ENCODE data around the gene RERE. TPM values are rescaled to one million over a fixed set of nuclear protein-coding genes. Genes with fewer than 3 reads are reported as not detected.
A peak's percentile ranks its signal among the peaks of the same experiment; 100 is the strongest.

The RERE gene
- polyA plus RNA-seq, 6 donors from 2014 or later, result 10.7 to 50.1 (median 22.3) TPM

DNA sequence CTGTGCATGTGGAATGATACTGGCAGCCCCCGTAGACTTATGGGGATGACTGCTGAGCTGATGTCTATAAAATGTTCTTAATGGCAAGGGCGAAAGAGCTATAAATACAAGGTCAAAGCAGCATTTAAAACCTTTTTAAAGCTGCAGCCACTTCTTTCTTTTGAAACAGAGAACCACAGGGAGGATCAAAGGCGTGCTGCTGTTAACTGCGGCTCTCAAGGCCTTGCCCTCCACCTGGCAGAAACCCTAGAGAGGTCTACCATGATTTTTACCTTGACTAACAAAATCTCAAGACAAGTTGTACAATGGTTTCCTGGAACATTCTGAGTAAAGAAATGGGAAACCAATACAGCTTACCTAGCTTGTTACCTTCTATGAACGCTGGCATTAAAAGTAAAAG lies 409.8 kb downstream of the RERE start:
- Mint-ChIP-seq H3K27ac (peak overlapping the region in 3 of 6 donors; percentile 24 to 76 (median 63)), H3K4me1 (peaks cover 36 to 56% (median 50%) of the 10 kb centered on the region in 3 donors), H3K36me3 (peaks cover 6 to 13% of the 10 kb centered on the region in 2 donors), H3K9me3 (no peaks in the 10 kb centered on the region), H3K27me3 (no peaks in the 10 kb centered on the region), H3K4me3 (peak overlapping the region in 1 of 8 donors; percentile 61)
- no peak for ATAC-seq (ENCODE audit: low read depth in 2 of 2)
- no peak for DNase-seq

DNA sequence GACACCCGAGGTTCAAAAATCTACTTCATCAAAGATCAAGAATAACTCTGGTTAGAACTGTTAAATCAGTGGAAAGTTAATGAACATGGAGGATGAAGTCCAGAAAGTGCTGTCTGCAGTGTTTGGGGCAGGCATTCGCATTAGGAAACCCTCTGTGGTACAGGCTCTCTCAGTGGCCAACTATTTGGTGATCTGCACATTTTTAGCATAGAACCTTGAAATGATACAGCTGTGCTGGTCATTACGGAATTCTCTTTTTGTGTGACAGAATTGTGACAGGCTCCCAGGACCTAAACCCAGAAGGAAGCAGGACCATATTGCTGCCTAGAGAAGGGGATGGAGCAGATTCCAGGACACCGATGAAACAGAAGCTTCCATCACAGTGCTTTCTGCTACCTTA lies 410.5 kb downstream of the RERE start:
- Mint-ChIP-seq H3K9me3 (no peaks in the 10 kb centered on the region), H3K27ac (peak overlapping the region in 3 of 6 donors; percentile 28 to 67 (median 63)), H3K36me3 (peaks cover 0 to 17% of the 10 kb centered on the region in 2 donors), H3K4me3 (peak overlapping the region in 3 of 8 donors; percentile 5 to 25 (median 10)), H3K27me3 (no peaks in the 10 kb centered on the region), H3K4me1 (peaks cover 32 to 49% (median 43%) of the 10 kb centered on the region in 3 donors)
- no peak for ATAC-seq (ENCODE audit: low read depth in 2 of 2)
- no peak for DNase-seq

- peaks cover 0 to 17% of the 10 kb centered on the region in 2 donors for H3K36me3 Mint-ChIP-seq
- H3K4me1 Mint-ChIP-seq, result peaks cover 32 to 44% (median 40%) of the 10 kb centered on the region in 3 donors
- DNase-seq (no peak), ATAC-seq (ENCODE audit: low read depth in 2 of 2) (no peak)
- H3K4me3 Mint-ChIP-seq, result no peak overlapping the region
- H3K27me3 Mint-ChIP-seq, result no peaks in the 10 kb centered on the region
- no peaks in the 10 kb centered on the region for H3K9me3 Mint-ChIP-seq
- H3K27ac Mint-ChIP-seq, result peak overlapping the region in 2 of 6 donors; percentile 6 to 81
Measured at GRCh38 chr1:8406011-8406410, 411.4 kb downstream of the RERE start.

GRCh38 chr1:8404460-8405370 lies 412.7 kb downstream of the RERE start:
- Mint-ChIP-seq H3K27me3 (no peaks in the 10 kb centered on the region), H3K4me3 (no peak overlapping the region), H3K4me1 (peaks cover 20 to 34% (median 28%) of the 10 kb centered on the region in 3 donors), H3K9me3 (no peaks in the 10 kb centered on the region), H3K36me3 (peaks cover 0 to 17% of the 10 kb centered on the region in 2 donors), H3K27ac (peak overlapping the region in 4 of 6 donors; percentile 15 to 64 (median 32))
- no peak for DNase-seq
- no peak for ATAC-seq (ENCODE audit: low read depth in 2 of 2)

GRCh38 chr1:8402109-8402710 lies 415.2 kb downstream of the RERE start:
- H3K27ac Mint-ChIP-seq, result peak overlapping the region in 2 of 6 donors; percentile 24 to 53
- DNase-seq (no peak), ATAC-seq (ENCODE audit: low read depth in 2 of 2) (no peak)
- no peaks in the 10 kb centered on the region for H3K27me3 Mint-ChIP-seq
- peaks cover 24 to 36% (median 27%) of the 10 kb centered on the region in 3 donors for H3K4me1 Mint-ChIP-seq
- peaks cover 8 to 26% of the 10 kb centered on the region in 2 donors for H3K36me3 Mint-ChIP-seq
- no peak overlapping the region for H3K4me3 Mint-ChIP-seq
- peaks cover 0 to 2% (median 0%) of the 10 kb centered on the region in 7 donors for H3K9me3 Mint-ChIP-seq

DNA sequence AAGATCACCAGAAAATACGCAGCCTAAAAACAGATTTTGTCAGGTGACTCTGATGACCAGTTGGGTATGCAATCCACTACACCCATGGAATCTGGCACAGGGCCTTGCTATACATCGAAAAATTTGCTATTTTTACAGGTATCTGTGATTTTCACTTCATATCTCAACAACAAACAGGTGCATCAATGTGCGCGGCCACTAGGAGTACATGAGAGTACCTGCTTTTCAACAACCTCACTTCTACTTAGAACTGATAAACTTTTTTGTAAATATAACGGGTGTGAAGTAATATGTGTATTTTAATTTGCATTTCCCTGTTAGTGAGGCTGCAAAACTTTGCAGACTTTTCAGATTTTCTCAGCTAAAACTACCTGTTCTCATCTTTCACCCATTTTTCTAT lies 418.8 kb downstream of the RERE start:
- H3K4me1 Mint-ChIP-seq, result peaks cover 48 to 61% (median 49%) of the 10 kb centered on the region in 3 donors
- peak overlapping the region in 1 of 8 donors; percentile 16 for H3K4me3 Mint-ChIP-seq
- peaks cover 8 to 14% of the 10 kb centered on the region in 2 donors for H3K36me3 Mint-ChIP-seq
- H3K27ac Mint-ChIP-seq, result peak overlapping the region in 3 of 6 donors; percentile 30 to 90 (median 74)
- no peak for ATAC-seq (ENCODE audit: low read depth in 2 of 2)
- DNase-seq, result no peak
- H3K27me3 Mint-ChIP-seq, result no peaks in the 10 kb centered on the region
- peaks cover 0 to 2% (median 0%) of the 10 kb centered on the region in 7 donors for H3K9me3 Mint-ChIP-seq

GRCh38 chr1:8398086-8398485 lies 419.4 kb downstream of the RERE start:
- Mint-ChIP-seq H3K27ac (peak overlapping the region; percentile 40 to 95 (median 60)), H3K36me3 (peaks cover 8 to 14% of the 10 kb centered on the region in 2 donors), H3K4me1 (peaks cover 52 to 64% (median 54%) of the 10 kb centered on the region in 3 donors), H3K9me3 (peaks cover 0 to 2% (median 0%) of the 10 kb centered on the region in 7 donors), H3K4me3 (peak overlapping the region in 7 of 8 donors; percentile 30 to 80 (median 51)), H3K27me3 (no peaks in the 10 kb centered on the region)
- DNase-seq, result no peak
- ATAC-seq (ENCODE audit: low read depth in 2 of 2), result no peak

- Mint-ChIP-seq H3K27me3 (no peaks in the 10 kb centered on the region), H3K27ac (peak overlapping the region in 5 of 6 donors; percentile 40 to 95 (median 61)), H3K36me3 (peaks cover 8 to 12% of the 10 kb centered on the region in 2 donors), H3K9me3 (peaks cover 0 to 2% (median 0%) of the 10 kb centered on the region in 7 donors), H3K4me1 (peaks cover 55 to 67% (median 60%) of the 10 kb centered on the region in 3 donors), H3K4me3 (peak overlapping the region; percentile 30 to 80 (median 48))
- ATAC-seq (ENCODE audit: low read depth in 2 of 2), result no peak
- no peak for DNase-seq
Measured at GRCh38 chr1:8397511-8397910, 419.9 kb downstream of the RERE start.

GRCh38 chr1:8396786-8397406 lies 420.5 kb downstream of the RERE start:
- H3K4me3 Mint-ChIP-seq, result peak overlapping the region in 7 of 8 donors; percentile 32 to 94 (median 80)
- peaks cover 8 to 9% of the 10 kb centered on the region in 2 donors for H3K36me3 Mint-ChIP-seq
- H3K27ac Mint-ChIP-seq, result peak overlapping the region; percentile 8 to 98 (median 74)
- H3K27me3 Mint-ChIP-seq, result no peaks in the 10 kb centered on the region
- DNase-seq (no peak), ATAC-seq (ENCODE audit: low read depth in 2 of 2) (no peak)
- peaks cover 59 to 73% (median 64%) of the 10 kb centered on the region in 3 donors for H3K4me1 Mint-ChIP-seq
- peaks cover 0 to 2% (median 0%) of the 10 kb centered on the region in 7 donors for H3K9me3 Mint-ChIP-seq

DNA sequence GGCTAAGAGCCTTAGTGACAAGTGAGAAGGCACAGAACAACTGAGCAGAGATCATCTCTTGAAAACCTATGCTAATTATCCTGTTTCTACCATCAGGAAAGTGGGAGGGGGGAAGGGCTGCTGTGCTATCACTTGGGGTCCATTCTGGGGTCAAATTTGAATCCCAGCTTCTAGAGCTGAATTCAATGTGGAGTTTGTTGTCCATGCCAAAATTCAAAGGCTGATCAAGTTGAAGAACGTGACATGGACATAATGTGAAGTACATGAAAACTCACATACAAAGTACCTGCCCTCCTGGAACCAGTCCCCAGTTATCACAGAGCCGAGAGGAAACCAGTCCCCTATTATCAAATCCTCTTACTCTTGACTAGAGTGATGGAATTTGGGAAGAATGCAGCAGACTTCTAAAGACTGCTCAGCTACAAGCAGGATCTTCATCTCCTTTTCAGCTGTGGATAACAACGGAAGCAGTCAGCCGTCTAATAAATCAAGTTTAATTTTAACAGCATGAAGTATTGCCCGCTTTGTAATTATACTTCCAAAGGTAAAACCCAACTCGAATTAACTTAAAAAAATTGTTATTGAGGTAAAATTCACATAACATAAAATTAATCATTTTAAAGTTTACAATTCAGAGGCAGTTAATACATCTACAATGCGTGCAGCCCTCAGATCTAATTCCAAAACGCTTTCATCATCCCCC lies 421.2 kb downstream of the RERE start:
- ATAC-seq (ENCODE audit: low read depth in 2 of 2), result no peak
- no peak for DNase-seq
- peaks cover 0 to 2% (median 0%) of the 10 kb centered on the region in 7 donors for H3K9me3 Mint-ChIP-seq
- H3K4me3 Mint-ChIP-seq, result peak overlapping the region; percentile 77 to 94 (median 89)
- no peaks in the 10 kb centered on the region for H3K27me3 Mint-ChIP-seq
- H3K4me1 Mint-ChIP-seq, result peaks cover 63 to 80% (median 68%) of the 10 kb centered on the region in 3 donors
- peak overlapping the region; percentile 58 to 99 (median 92) for H3K27ac Mint-ChIP-seq
- peaks cover 9 to 10% of the 10 kb centered on the region in 2 donors for H3K36me3 Mint-ChIP-seq

- Mint-ChIP-seq H3K27ac (peak overlapping the region; percentile 58 to 99 (median 92)), H3K4me3 (peak overlapping the region; percentile 77 to 94 (median 89)), H3K36me3 (peaks cover 9 to 14% of the 10 kb centered on the region in 2 donors), H3K4me1 (peaks cover 71 to 83% (median 76%) of the 10 kb centered on the region in 3 donors), H3K27me3 (no peaks in the 10 kb centered on the region), H3K9me3 (peaks cover 0 to 2% (median 0%) of the 10 kb centered on the region in 7 donors)
- DNase-seq, result peak; percentile 72
- peak; percentile 85 to 90 for ATAC-seq (ENCODE audit: low read depth in 2 of 2)
Measured at GRCh38 chr1:8395433-8395866, 422.0 kb downstream of the RERE start.

Data from naive B cell (primary cell).